Large intestine (tissue), 3 donors: ENCODE results near the gene NELFE. TPM values are rescaled to one million over a fixed set of nuclear protein-coding genes. Genes with fewer than 3 reads are reported as not detected.

ENCODE experiments used
- DNase-seq, 2 donors: peaks; one replicate each; pipeline versions ENCODE4 v3.0.0 to v3.0.0-alpha.2; 2013
- H3K27ac ChIP-seq: one replicate; pipeline ENCODE4 v1.5.1; 2013; ENCODE audit warnings: low read length
- H3K27me3 ChIP-seq: 2 replicates; pipeline ENCODE4 v1.6.1; 2013; ENCODE audit warnings: low read length; ENCODE audit not compliant: control insufficient read depth, insufficient read depth
- H3K36me3 ChIP-seq: 2 replicates; pipeline ENCODE4 v1.6.1; 2013; ENCODE audit warnings: low read length; ENCODE audit not compliant: control insufficient read depth, insufficient read depth
- H3K4me1 ChIP-seq: one replicate; pipeline ENCODE4 v1.6.1; 2013; ENCODE audit warnings: low read length; ENCODE audit not compliant: control insufficient read depth, insufficient read depth
- H3K4me3 ChIP-seq: one replicate; pipeline ENCODE4 v1.5.1; 2013; ENCODE audit warnings: low read length
- H3K9me3 ChIP-seq: one replicate; pipeline ENCODE4 v1.6.1; 2013; ENCODE audit warnings: mild to moderate bottlenecking, low read depth, low read length, moderate library complexity; ENCODE audit not compliant: control insufficient read depth
- WGBS: methylation state at CpG from one replicate; pipeline ENCODE4 v1.1.5; 2013; ENCODE audit warnings: low lambda C conversion rate; ENCODE audit not compliant: insufficient coverage; 5-methylcytosine and 5-hydroxymethylcytosine counted together
- polyA plus RNA-seq: library from polyadenylated mRNA; unstranded; fragments of 120-200 nt; gene quantifications from one replicate; pipeline ENCODE4 v1.2.1, GENCODE V29; 2013

NELFE gene
- polyA plus RNA-seq, 1 donor = 77.7 TPM

GRCh38 chr6:31906122-31906521 is 52.6 kb downstream of the NELFE start:
- DNase-seq = no peak
- WGBS = 29% methylated on average over 1 of the region's 4 CpGs
- H3K4me1 ChIP-seq = peaks cover 8% of the 10 kb centered on the region
- H3K27me3 ChIP-seq = peaks cover 6% of the 10 kb centered on the region
- no peaks in the 10 kb centered on the region for H3K36me3 ChIP-seq
- H3K4me3 ChIP-seq = no peak overlapping the region
- no peak overlapping the region for H3K27ac ChIP-seq
- no peaks in the 10 kb centered on the region for H3K9me3 ChIP-seq

GRCh38 chr6:31905041-31905440 is 53.7 kb downstream of the NELFE start:
- H3K36me3 ChIP-seq = no peaks in the 10 kb centered on the region
- H3K27me3 ChIP-seq = peaks cover 6% of the 10 kb centered on the region
- DNase-seq = no peak
- no CpG with 5 or more reads among the region's 1 CpG for WGBS
- H3K4me3 ChIP-seq = no peak overlapping the region
- no peaks in the 10 kb centered on the region for H3K9me3 ChIP-seq
- H3K4me1 ChIP-seq = peaks cover 12% of the 10 kb centered on the region
- H3K27ac ChIP-seq = no peak overlapping the region

- no CpG with 5 or more reads among the region's 3 CpGs for whole genome bisulfite sequencing
- Histone ChIP-seq H3K36me3 (peaks cover 2% of the 10 kb centered on the region), H3K27ac (no peak overlapping the region), H3K4me1 (peaks cover 12% of the 10 kb centered on the region), H3K9me3 (no peaks in the 10 kb centered on the region), H3K27me3 (peaks cover 6% of the 10 kb centered on the region), H3K4me3 (no peak overlapping the region)
- no peak for DNase-seq
These were observed 54.8 kb downstream of the NELFE start for GRCh38 chr6:31903957-31904356.

Other genes starting within 250 kb of the NELFE start
- gene LY6G6D, start 243.6 kb downstream of the NELFE start, polyA plus RNA-seq = 0.19 TPM
- gene LY6G6C, start 237.2 kb downstream of the NELFE start, polyA plus RNA-seq = 0.25 TPM
- gene MPIG6B, start 235.6 kb downstream of the NELFE start, polyA plus RNA-seq = 0.88 TPM
- 82.6 TPM for gene DDAH2, start 229.7 kb downstream of the NELFE start, polyA plus RNA-seq
- gene CLIC1, start 222.4 kb downstream of the NELFE start, polyA plus RNA-seq = 486 TPM
- gene MSH5, start 219.0 kb downstream of the NELFE start, polyA plus RNA-seq = 51.0 TPM
- gene SAPCD1, start 196.3 kb downstream of the NELFE start, polyA plus RNA-seq = 15.0 TPM
- 10.1 TPM for gene VWA7, start 181.6 kb downstream of the NELFE start, polyA plus RNA-seq
- 34.2 TPM for gene VARS1, start 163.2 kb downstream of the NELFE start, polyA plus RNA-seq
- 51.4 TPM for gene LSM2, start 152.0 kb downstream of the NELFE start, polyA plus RNA-seq
- gene HSPA1L, start 143.7 kb downstream of the NELFE start, polyA plus RNA-seq = 2.8 TPM
- gene HSPA1A, start 143.4 kb downstream of the NELFE start, polyA plus RNA-seq = 115 TPM
- gene HSPA1B, start 131.2 kb downstream of the NELFE start, polyA plus RNA-seq = 241 TPM
- 174 TPM for gene NEU1, start 96.2 kb downstream of the NELFE start, polyA plus RNA-seq
- 157 TPM for gene SLC44A4, start 80.0 kb downstream of the NELFE start, polyA plus RNA-seq
- gene EHMT2, start 61.3 kb downstream of the NELFE start, polyA plus RNA-seq = 50.5 TPM
- 11.8 TPM for gene ZBTB12, start 56.9 kb downstream of the NELFE start, polyA plus RNA-seq
- gene C2, start 31.3 kb downstream of the NELFE start, polyA plus RNA-seq = 9.3 TPM
- gene CFB, start 12.9 kb downstream of the NELFE start, polyA plus RNA-seq = 37.1 TPM
- gene SKIC2, start 204 bp upstream of the NELFE start, polyA plus RNA-seq = 52.6 TPM
- gene DXO, start 13.2 kb upstream of the NELFE start, polyA plus RNA-seq = 20.0 TPM
- gene C4A, start 23.1 kb upstream of the NELFE start, polyA plus RNA-seq = 92.9 TPM
- gene C4B, start 55.8 kb upstream of the NELFE start, polyA plus RNA-seq = 91.2 TPM
- gene CYP21A2, start 79.4 kb upstream of the NELFE start, polyA plus RNA-seq = 1.5 TPM
- gene TNXB, start 150.4 kb upstream of the NELFE start, polyA plus RNA-seq = 17.5 TPM
- gene ATF6B, start 169.3 kb upstream of the NELFE start, polyA plus RNA-seq = 84.4 TPM
- 5.1 TPM for gene FKBPL, start 171.3 kb upstream of the NELFE start, polyA plus RNA-seq
- gene PRRT1, start 193.0 kb upstream of the NELFE start, polyA plus RNA-seq = 5.3 TPM
- gene PPT2, start 195.2 kb upstream of the NELFE start, polyA plus RNA-seq = 31.0 TPM
- 29.1 TPM for gene EGFL8, start 205.6 kb upstream of the NELFE start, polyA plus RNA-seq
- 109 TPM for gene AGPAT1, start 217.1 kb upstream of the NELFE start, polyA plus RNA-seq
- gene RNF5, start 219.4 kb upstream of the NELFE start, polyA plus RNA-seq = 85.7 TPM
- 14.9 TPM for gene AGER, start 225.3 kb upstream of the NELFE start, polyA plus RNA-seq
- gene PBX2, start 231.2 kb upstream of the NELFE start, polyA plus RNA-seq = 125 TPM
- gene GPSM3, start 233.7 kb upstream of the NELFE start, polyA plus RNA-seq = 14.3 TPM